Loucy (cell line): ENCODE results near the gene PRAC2.

Source experiments
- H2AFZ ChIP-seq: fragments of 200-600 bp; sonication (generic); 2 replicates; pipeline ENCODE4 v1.6.0; 2016; ENCODE audit warnings: antibody characterized with exemption, mild to moderate bottlenecking, low read length, moderate library complexity
- H3F3A ChIP-seq: fragments of 200-600 bp; 2 replicates; pipeline ENCODE4 v1.6.0; 2016; ENCODE audit warnings: antibody characterized with exemption, low read depth, mild to moderate bottlenecking
- H3K27me3 ChIP-seq: fragments of 200-600 bp; sonication (generic); 2 replicates; pipeline ENCODE4 v1.6.1; 2014; ENCODE audit warnings: low read length, mild to moderate bottlenecking; ENCODE audit not compliant: insufficient read depth, poor library complexity, severe bottlenecking
- H3K36me3 ChIP-seq: fragments of 200-600 bp; sonication (generic); 2 replicates; pipeline ENCODE4 v1.6.1; 2016; ENCODE audit warnings: low read length; ENCODE audit not compliant: insufficient read depth
- H3K4me1 ChIP-seq: fragments of 200-600 bp; sonication (generic); 2 replicates; pipeline ENCODE4 v1.5.1; 2014; ENCODE audit warnings: low read length, mild to moderate bottlenecking; ENCODE audit not compliant: insufficient read depth, poor library complexity, severe bottlenecking
- H3K4me2 ChIP-seq: fragments of 200-600 bp; sonication (generic); 2 replicates; pipeline ENCODE4 v1.6.0; 2014; ENCODE audit warnings: antibody characterized with exemption, low read length, low read depth, mild to moderate bottlenecking; ENCODE audit not compliant: poor library complexity, severe bottlenecking
- H3K4me3 ChIP-seq: fragments of 200-600 bp; sonication (generic); 2 replicates; pipeline ENCODE4 v1.5.1; 2014; ENCODE audit warnings: low read length, mild to moderate bottlenecking, mixed read lengths; ENCODE audit not compliant: poor library complexity, severe bottlenecking
- H3K79me2 ChIP-seq: fragments of 200-600 bp; sonication (generic); 2 replicates; pipeline ENCODE4 v1.6.1; 2014; ENCODE audit warnings: low read length; ENCODE audit not compliant: insufficient read depth
- H3K9ac ChIP-seq: fragments of 200-600 bp; sonication (generic); 2 replicates; pipeline ENCODE4 v1.6.0; 2014; ENCODE audit warnings: mild to moderate bottlenecking, low read depth, low read length, moderate library complexity; ENCODE audit not compliant: poor library complexity, severe bottlenecking
- H3K9me2 ChIP-seq: fragments of 200-600 bp; sonication (generic); replicated peaks from 2 replicates; pipeline ENCODE4 v1.6.1; 2016; ENCODE audit warnings: low read depth, low read length, mixed read lengths
- H3K9me3 ChIP-seq: fragments of 200-600 bp; sonication (generic); 2 replicates; pipeline ENCODE4 v1.6.1; 2014; ENCODE audit warnings: mild to moderate bottlenecking, antibody characterized with exemption, low read length, low read depth; ENCODE audit not compliant: insufficient read depth
- H4K20me1 ChIP-seq: fragments of 200-600 bp; sonication (generic); 2 replicates; pipeline ENCODE4 v1.6.0; 2014; ENCODE audit warnings: antibody characterized with exemption, low read length, mild to moderate bottlenecking; ENCODE audit not compliant: insufficient read depth, poor library complexity, severe bottlenecking
- EZH2phosphoT487 ChIP-seq: fragments of 200-600 bp; IDR thresholded peaks from 2 replicates; pipeline ENCODE4 v1.6.1; 2018; ENCODE audit warnings: antibody characterized with exemption, mild to moderate bottlenecking, moderate library complexity, borderline replicate concordance
- TF ChIP-seq, protein P1 (sequence below): fragments of 200-600 bp; sonication (generic); conservative IDR thresholded peaks from 2 replicates; pipeline ENCODE4 v1.5.1; 2014; ENCODE audit warnings: mild to moderate bottlenecking, antibody characterized with exemption, low read length

Gene PRAC2

GRCh38 chr17:48755356-48755755 is 32.4 kb downstream of the PRAC2 start:
- Histone ChIP-seq H3K4me3 (no peak overlapping the region), H3K36me3 (no peaks in the 10 kb centered on the region), H3F3A (no peaks in the 10 kb centered on the region), H2AFZ (no peak overlapping the region), H3K9me3 (no peaks in the 10 kb centered on the region), H3K9ac (no peak overlapping the region), H4K20me1 (no peaks in the 10 kb centered on the region), H3K27me3 (peaks cover 5% of the 10 kb centered on the region), H3K79me2 (no peaks in the 10 kb centered on the region), H3K9me2 (no peaks in the 10 kb centered on the region), H3K4me2 (no peak overlapping the region), H3K4me1 (no peaks in the 10 kb centered on the region)
- TF ChIP-seq EZH2phosphoT487: no peak
- TF ChIP-seq, protein P1, sequence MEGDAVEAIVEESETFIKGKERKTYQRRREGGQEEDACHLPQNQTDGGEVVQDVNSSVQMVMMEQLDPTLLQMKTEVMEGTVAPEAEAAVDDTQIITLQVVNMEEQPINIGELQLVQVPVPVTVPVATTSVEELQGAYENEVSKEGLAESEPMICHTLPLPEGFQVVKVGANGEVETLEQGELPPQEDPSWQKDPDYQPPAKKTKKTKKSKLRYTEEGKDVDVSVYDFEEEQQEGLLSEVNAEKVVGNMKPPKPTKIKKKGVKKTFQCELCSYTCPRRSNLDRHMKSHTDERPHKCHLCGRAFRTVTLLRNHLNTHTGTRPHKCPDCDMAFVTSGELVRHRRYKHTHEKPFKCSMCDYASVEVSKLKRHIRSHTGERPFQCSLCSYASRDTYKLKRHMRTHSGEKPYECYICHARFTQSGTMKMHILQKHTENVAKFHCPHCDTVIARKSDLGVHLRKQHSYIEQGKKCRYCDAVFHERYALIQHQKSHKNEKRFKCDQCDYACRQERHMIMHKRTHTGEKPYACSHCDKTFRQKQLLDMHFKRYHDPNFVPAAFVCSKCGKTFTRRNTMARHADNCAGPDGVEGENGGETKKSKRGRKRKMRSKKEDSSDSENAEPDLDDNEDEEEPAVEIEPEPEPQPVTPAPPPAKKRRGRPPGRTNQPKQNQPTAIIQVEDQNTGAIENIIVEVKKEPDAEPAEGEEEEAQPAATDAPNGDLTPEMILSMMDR: no peak

DNA sequence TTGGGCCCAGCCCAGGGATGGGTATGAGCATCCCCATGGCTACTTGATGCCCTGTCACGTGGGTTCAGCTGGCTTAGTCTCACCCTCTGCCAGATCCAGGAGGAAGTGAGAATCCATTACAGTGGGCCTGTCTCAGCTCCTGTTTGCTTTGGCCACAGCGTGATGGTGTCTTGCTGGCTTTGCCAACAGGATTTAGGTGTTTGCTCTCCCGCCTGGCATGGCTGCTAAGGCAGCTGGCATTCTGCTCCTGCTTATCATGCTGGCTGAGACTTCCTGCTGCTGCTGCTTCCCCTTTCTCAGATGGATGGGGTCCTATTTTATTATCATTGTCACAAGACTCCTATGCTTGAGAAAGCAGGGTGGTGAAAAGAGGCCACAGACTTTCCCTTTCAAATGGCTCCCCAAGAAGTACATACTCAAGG is 33.9 kb downstream of the PRAC2 start:
- Histone ChIP-seq H3K36me3 (no peaks in the 10 kb centered on the region), H3F3A (no peaks in the 10 kb centered on the region), H3K4me2 (no peak overlapping the region), H4K20me1 (no peaks in the 10 kb centered on the region), H2AFZ (peak overlapping the region; percentile 51), H3K27me3 (peaks cover 5% of the 10 kb centered on the region), H3K4me3 (no peak overlapping the region), H3K9ac (no peak overlapping the region), H3K4me1 (no peaks in the 10 kb centered on the region), H3K9me3 (no peaks in the 10 kb centered on the region), H3K79me2 (no peaks in the 10 kb centered on the region), H3K9me2 (no peaks in the 10 kb centered on the region)
- TF ChIP-seq, protein P1: no peak
- no peak for TF ChIP-seq EZH2phosphoT487

GRCh38 chr17:48757524-48757961 is 34.6 kb downstream of the PRAC2 start:
- TF ChIP-seq, protein P1: no peak
- TF ChIP-seq EZH2phosphoT487: no peak
- H3K9ac ChIP-seq: no peak overlapping the region
- no peak overlapping the region for H3K4me2 ChIP-seq
- no peaks in the 10 kb centered on the region for H3F3A ChIP-seq
- no peaks in the 10 kb centered on the region for H3K79me2 ChIP-seq
- no peaks in the 10 kb centered on the region for H3K36me3 ChIP-seq
- no peaks in the 10 kb centered on the region for H3K9me2 ChIP-seq
- no peaks in the 10 kb centered on the region for H4K20me1 ChIP-seq
- H2AFZ ChIP-seq: peak overlapping the region; percentile 51; the same call in 1 of the 2 replicates
- no peaks in the 10 kb centered on the region for H3K4me1 ChIP-seq
- peaks cover 5% of the 10 kb centered on the region for H3K27me3 ChIP-seq
- H3K4me3 ChIP-seq: no peak overlapping the region
- H3K9me3 ChIP-seq: no peaks in the 10 kb centered on the region
